GM18526 (cell line): Measurements from ENCODE around the gene TOX2.

Experiments
- POLR2A ChIP-seq: IDR thresholded peaks from 3 replicates; pipeline ENCODE4 v1.6.1; 2011; ENCODE audit not compliant: insufficient read length; ENCODE audit errors: extremely low read depth

The TOX2 gene

DNA sequence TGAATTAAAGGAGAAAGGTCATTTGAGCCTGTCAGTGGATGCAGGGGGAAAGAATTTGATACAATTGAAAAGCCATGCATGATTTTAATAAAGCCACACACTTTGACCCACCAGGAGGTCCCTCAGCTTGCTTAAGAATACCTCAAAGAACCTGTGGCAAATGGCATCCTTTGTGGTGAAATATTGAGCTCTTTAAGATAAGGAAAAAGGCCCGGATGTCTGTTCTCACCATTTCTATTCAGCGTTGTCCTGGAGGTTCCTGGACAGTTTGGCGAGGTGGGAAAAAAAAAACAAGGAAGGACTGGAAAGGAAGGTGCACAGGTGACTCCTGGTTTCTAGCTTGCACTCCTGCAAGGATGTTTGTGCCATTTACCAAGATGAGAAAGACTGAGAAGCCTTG lies 91.0 kb downstream of the TOX2 start:
- no peak for TF ChIP-seq POLR2A

DNA sequence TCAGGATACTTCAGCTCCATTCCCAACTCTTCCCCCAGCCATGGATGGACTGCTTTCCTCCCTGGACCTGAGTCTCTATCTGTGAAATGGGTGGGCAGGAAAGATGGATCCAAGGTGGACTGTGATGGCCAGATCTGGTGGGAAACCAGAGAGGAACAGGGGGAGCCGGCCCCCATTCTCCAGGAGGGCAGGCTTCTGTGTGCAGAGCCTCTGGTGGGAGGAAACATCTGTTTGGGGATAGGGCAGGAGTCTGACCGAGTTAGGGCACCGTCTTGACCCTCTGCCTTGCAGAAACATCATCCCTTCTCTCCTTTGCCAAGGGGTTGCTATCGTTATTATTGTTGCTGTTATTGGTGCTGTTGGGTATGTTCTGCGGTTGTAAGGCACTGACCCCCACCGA lies 91.5 kb downstream of the TOX2 start:
- TF ChIP-seq POLR2A, result no peak

DNA sequence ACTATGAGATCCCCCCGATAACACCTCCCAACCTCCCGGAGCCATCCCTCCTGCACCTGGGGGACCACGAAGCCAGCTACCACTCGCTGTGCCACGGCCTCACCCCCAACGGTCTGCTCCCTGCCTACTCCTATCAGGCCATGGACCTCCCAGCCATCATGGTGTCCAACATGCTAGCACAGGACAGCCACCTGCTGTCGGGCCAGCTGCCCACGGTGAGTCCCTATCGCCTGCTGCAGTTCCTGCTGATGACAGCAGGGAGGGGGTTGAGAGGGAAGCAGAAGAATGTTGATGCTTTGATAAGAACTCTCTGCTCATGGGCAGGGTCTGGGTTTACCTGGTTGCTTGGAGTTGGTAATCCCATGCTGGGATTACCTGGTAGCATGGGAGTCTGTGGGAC lies 91.9 kb downstream of the TOX2 start:
- no peak for TF ChIP-seq POLR2A

DNA sequence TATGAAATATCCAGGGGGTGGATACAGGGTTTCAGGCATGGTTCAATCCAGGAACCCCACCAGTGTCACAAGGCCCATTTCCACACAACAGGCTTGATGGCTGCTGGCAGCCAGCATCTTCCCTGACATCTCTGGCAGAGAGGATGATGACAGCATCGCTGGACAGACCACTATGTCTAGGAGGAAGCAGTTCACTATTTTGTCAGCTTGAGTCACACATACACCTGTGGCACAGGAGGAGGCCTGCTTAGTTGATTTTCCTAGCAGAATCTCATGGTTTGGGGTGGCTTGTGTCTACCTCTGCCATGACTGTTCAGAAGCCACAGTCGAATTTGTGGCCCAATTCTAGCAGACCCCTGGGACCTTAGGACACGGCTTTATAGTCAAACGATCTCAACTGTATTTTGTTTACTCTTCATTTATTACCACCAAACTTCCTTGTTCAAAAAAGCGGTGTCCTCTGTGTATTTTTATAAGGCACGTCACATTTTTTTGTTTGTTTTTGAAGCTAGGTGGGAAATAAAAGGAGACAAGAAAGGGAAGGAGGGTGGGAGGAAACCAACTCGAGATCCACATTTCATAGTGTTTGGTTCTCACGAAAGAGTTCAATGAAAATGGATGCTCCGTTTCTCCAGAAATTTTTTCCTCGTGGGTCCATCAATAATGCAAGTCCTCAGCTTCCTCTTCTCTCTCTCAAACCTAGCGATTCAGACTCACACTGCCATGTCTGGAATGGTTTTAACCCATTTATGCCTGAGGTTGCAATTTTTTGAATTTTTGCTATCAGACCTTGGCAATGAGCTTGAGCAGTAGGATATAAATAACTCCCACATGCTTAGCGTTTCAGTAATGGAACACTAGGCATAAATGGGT lies 94.4 kb downstream of the TOX2 start:
- TF ChIP-seq POLR2A, result no peak

DNA sequence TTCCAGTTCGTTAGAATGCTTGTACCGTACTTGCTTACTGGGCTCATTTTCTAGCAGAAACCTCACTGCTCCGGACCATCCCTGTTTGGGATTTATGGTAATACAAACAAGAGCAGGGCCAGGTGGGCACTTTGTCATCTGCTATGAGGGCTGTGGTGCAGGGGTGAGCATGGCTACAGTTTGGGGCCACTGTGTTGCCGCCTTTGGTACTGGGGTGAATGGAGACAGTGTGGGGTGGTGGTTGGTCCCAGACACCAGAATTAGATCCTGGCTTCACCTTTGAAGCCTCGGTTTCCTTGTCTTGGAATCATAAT lies 95.0 kb downstream of the TOX2 start:
- no peak for TF ChIP-seq POLR2A

DNA sequence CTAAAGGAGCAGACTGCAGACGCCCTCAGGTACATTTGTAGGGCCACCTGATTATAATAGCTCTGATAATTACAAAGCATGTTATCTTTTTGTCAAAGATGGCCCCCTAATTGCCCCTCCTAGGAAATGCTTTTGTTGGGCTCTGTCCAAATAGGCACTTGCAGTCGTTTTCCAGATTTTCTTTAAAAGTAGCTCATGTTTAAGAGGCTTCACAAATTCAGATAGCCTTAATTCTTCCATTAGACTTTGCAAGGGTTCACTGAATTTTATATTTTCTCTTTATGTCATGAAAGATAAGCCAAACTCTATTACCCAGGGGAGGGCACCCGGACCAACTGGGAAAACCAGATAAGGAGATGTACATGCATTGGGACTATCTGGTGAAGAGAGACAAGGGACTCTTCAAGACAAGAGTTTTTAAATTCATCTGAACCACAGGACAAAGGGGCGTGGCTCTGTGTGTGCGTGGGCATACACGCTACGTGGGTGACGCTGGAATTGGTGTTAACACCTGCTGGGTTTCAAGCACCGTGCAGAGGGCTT lies 95.6 kb downstream of the TOX2 start:
- no peak for TF ChIP-seq POLR2A

DNA sequence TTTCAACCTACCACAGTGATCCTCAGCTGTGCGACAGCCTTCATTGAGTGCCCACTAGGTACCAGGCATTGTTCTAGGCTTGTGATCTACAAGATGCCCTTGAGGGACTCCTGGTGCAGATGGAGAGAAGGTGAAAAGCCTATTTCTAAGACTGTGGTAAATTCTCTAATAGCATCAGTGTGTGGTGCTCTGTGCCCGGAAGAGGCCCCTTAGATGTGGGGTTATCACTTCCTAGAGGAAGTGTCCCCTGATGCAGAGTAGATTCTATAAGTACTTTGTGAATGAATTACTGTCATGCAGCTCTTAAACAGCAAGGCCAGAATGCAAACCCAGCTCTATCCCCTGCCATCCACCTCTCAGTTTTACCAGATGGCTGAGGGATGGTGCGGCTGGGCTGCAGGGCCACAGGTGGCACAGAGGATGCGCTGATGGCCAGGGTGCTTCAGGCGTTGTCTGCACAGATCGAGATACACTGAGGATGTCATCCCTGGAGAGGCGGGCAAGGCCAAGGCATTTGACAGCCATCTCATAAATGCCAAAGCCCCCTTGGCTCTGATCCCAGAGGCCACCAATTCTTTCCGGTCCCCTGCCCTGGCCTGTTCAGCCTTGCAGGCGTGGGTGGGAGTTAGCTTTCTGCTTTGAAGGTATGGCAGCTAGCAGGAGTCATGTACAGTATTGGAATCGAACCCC lies 96.7 kb downstream of the TOX2 start:
- TF ChIP-seq POLR2A, result no peak

DNA sequence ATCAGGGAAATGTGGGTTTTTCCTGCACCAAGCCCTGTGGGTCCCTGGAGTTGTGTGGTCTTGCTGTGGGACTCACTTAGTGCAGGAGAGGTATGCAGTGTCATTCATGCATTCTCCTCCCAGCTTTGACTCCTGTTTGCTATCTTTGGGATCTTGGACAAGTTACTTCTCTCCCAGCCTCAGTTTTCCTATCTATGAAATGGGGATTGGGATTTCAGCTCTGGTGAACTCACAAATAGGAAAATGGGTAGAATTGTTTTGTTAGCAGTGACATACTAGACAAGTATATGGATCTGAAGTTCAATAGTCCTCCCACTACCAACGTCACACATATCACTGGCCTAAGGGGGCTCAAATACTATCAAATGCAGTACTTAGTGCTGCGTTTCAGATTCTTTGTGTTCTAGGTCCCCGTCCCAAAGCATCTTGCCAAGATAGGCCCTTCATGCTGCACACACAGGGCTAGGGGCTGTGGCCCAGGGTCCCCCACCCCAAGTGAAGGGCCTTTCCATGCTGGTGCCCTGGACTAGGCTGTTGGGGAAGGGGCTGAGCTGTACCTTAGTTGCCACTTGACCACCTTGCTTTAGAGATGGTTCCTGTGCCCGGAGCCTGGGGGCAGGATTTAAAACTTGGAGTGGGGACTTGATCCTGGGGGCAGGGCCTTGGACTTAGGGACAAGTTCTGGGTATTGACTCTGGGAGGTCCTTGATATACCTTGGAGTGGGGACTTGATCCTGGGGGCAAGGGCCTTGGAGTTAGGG lies 98.0 kb downstream of the TOX2 start:
- no peak for TF ChIP-seq POLR2A

DNA sequence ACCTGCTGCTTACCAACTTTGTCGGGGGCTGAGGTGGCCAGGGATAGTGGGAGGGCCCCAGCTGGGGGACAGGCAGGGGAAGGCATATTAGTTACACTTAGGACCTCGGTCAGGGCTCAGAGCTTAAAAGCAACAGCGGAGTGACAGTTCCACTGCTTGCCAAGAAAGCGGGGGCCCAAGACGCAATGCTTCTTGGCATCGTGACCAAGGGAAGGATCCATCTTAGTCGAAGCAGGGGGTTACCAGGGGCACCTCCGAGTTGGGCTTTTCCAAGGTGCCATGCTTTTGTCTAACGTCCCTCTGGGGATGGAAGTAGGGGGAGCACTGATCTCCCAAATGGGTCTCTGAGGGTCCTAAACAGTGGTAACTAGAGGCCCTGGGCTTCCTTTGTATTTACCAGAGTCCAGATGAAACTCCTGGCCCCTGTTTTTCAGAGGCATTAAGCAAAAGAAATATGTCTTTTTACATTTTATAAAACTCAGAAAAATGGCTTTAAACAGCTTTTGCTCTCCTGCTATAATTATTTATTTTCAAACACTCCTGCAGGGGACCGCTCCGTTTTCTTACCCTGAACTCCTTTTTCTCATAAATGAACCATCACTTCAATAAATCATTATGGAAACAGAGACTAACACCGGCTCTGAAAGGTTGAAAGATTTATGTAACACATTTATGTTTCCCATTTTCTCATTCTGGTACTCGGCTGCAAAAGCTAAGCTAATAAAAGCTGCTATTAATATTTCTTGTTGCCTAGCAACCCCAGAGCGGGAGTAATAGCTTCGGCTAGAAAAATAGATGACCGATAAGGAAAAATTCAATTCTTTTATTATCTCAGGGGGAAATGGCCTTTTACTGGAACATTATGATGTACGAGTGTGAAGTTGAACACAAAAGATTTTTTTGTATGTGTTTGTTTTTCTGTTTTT lies 100.4 kb downstream of the TOX2 start:
- no peak for TF ChIP-seq POLR2A

DNA sequence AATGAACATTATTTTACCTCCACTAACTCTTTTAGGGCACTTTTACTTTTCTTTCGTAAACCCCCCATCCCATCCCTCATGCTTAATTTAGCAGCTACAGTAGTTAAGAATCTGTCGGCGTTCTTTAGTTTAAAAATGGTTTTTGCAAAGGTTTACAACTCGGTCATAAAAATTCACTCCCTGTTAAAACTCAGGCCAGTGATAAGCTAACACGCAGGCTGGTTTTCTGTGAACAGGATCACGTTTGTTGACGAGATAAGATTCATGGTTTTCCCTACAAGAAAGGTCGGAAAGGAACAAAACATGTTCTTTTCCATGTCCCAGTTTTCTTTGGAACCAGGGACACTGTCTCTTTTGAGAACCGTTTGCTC lies 101.1 kb downstream of the TOX2 start:
- TF ChIP-seq POLR2A, result no peak

DNA sequence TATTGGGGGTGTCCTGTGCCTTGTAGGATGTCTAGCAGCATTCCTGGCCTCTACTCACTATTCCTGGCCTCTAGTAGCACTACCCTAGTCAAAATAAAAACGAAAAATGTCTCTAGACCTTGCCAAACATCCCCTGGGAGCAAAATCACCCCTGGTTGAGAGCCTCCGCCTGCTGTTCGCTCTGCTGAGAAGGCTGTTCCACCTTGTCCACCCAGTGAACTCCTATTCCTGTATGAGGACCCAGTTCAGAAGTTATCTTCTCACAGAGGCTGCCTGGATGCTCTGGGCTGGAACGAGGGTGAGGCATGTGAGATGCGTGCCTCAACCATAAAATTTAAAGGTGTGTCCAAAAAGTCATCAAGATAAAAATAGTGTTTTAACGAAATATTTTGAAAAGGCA lies 101.9 kb downstream of the TOX2 start:
- TF ChIP-seq POLR2A, result no peak

DNA sequence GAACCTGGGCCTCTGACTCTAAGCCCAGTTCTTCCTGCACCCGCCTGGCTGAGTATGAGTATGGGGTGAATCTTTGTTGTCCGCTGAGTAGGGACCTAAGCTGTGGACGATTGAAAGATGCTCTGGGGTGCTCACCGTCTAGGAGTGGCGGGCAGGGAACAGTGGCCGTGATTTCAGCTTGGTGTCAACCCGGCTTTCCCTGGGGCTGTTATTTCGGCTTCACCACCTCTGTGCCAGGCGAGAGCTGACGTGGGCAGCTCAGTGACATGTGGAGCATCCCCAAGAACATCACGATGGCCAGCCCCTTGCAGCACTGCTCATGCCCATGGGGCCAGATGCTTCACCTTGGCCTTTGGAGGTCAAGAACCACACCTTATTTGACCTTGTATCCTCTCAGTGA lies 102.6 kb downstream of the TOX2 start:
- no peak for TF ChIP-seq POLR2A

DNA sequence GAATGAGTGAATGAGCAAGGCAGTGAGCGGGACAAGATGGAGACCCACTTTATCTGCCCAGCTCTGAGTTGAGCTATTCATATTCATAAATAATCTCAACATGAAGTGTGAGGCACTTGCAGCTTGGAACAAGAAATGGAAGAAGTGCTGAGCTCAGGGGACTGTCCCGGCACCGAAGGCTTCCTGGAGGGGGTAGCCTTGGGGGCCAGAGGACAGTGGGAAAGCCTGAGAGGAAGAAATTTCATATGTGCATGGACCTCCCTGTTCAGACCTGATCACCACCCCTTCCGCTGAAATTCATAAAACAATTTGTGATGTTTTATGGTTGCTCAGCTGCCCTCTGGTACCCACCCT lies 103.2 kb downstream of the TOX2 start:
- TF ChIP-seq POLR2A, result no peak

DNA sequence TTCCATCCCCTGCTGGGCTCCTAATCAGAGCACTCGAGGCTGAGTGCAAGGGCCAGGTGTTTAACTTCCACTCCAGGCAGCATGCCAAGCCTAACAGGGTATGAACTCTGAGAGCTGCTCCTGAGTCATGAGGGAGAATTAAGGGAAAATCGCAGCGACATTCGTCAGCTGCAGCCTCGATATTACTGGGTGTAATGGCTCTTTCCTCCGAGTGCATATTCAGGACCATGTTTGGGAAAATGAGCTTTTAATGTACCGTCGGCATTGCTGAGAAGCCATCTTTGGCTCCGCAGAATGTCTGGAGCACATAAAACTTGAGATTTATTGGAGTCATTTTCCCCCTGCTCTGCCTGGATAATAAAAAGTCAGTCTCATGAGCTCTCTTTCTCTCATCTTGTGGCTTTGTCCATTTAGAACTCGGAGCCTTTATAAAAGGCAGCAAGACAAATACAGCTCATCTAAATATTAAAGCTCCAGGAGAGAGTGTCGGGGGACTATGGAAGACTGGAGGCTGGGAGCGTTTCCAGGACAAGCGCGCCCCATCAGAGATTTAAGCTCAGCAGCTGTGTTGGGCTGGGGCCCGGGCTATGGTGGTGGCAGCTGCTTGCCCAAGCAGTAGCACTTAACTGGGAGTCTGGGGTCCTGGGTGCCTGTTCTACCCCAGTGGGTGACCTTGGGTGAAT lies 103.7 kb downstream of the TOX2 start:
- TF ChIP-seq POLR2A, result no peak
